Erythroblast (primary cell): ENCODE results near the gene NEK2.

Experiments
- GATA1 ChIP-seq: IDR thresholded peaks from 2 replicates; pipeline ENCODE4 v1.6.1; 2011; ENCODE audit warnings: low read depth, mild to moderate bottlenecking, control low read depth, low read length, moderate library complexity
- POLR2A ChIP-seq: IDR thresholded peaks from 2 replicates; pipeline ENCODE4 v1.6.1; 2011; ENCODE audit warnings: mild to moderate bottlenecking, low read length

DNA sequence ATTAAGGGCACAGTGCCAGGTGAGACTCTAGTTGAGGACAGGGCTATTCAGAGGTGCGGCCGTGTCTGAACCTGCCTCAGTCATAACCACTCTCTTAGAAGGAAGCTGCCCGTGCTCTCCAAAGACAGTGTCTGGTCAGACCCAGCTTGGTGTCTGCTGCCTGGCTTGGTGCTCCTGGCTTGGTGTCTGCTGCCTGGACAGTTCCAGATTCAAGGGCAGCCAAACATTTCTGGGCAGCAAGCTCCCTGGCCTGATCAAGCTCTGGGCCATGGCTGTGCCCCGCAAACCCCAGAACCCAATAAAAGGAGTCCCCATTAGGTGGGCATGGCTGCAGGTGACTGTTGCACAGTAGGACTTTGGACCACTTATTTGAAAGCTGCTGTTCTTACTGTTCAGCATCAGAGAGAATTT lies 27.7 kb downstream of the NEK2 start:
- TF ChIP-seq POLR2A, result no peak
- no peak for TF ChIP-seq GATA1
